Sigmoid colon (tissue), 7 donors: ENCODE measurements around the gene DCAF8L1. TPM values are rescaled to one million over a fixed set of nuclear protein-coding genes. Genes with fewer than 3 reads are reported as not detected.
"Not testable (repeated sequence)": the region's sequence is repeated elsewhere in the genome, so short reads cannot be mapped to it uniquely, and the experiment has no call there.

Source experiments
- DNase-seq: peaks from one replicate; pipeline ENCODE4 v3.0.0-alpha.2; 2019
- H3K27ac ChIP-seq, 4 donors: fragments of 200-600 bp; sonication (generic); one replicate each; pipeline ENCODE4 v1.5.1; 2016 to 2019; ENCODE audit warnings: mild to moderate bottlenecking in 1 of 4
- H3K27me3 ChIP-seq, 3 donors: fragments of 200-600 bp; sonication (generic); one replicate each; pipeline ENCODE4 v1.5.1; 2019; ENCODE audit warnings: mild to moderate bottlenecking in 1 of 3
- H3K36me3 ChIP-seq, 4 donors: fragments of 200-600 bp; sonication (generic); one replicate each; pipeline ENCODE4 v1.5.1; 2016 to 2019
- H3K4me1 ChIP-seq, 4 donors: fragments of 200-600 bp; sonication (generic); one replicate each; pipeline ENCODE4 v1.5.1; 2017 to 2019
- H3K4me3 ChIP-seq, 4 donors: fragments of 200-600 bp; sonication (generic); one replicate each; pipeline ENCODE4 v1.5.1; 2017 to 2019; ENCODE audit warnings: mild to moderate bottlenecking in 2 of 4, moderate library complexity in 1 of 4
- H3K9me3 ChIP-seq, 4 donors: fragments of 200-600 bp in 3 of 4; sonication (generic) in 3 of 4; one replicate each; pipeline versions ENCODE4 v1.5.1 to v1.6.1; 2013 to 2019
- EP300 ChIP-seq, 4 donors: sonication (generic); formaldehyde crosslinking; IDR thresholded peaks; one replicate each; pipeline ENCODE4 v1.6.1; 2017; ENCODE audit warnings: antibody characterized with exemption in 4 of 4
- POLR2A ChIP-seq, 2 donors: fragments of 450-650 bp; IDR thresholded peaks; one replicate each; pipeline ENCODE4 v1.6.1; 2016; ENCODE audit warnings: antibody characterized with exemption in 2 of 2, mild to moderate bottlenecking in 2 of 2, moderate library complexity in 2 of 2
- POLR2AphosphoS5 ChIP-seq, 4 donors: sonication (generic); formaldehyde crosslinking; IDR thresholded peaks; one replicate each; pipeline ENCODE4 v1.6.1; 2017; ENCODE audit warnings: antibody characterized with exemption in 4 of 4
- WGBS, 2 donors: extraction: QIAGEN DNeasy Blood & Tissue Kit; methylation state at CpG; one replicate each; pipeline ENCODE4 v1.1.7; 2013; 5-methylcytosine and 5-hydroxymethylcytosine counted together
- intact Hi-C: fragments of 100-400 bp; cut with DNase I; formaldehyde crosslinking; loops from one replicate; pipeline ENCODE4 v1.15.1; 2023
- polyA plus RNA-seq, 3 donors: library from polyadenylated mRNA; stranded (reverse); fragments of 200-250 nt; gene quantifications; one replicate each; pipeline ENCODE4 v1.2.3, GENCODE V29; 2013
- total RNA-seq, 4 donors: library from RNA; depleted of rRNA; stranded (reverse); fragments of >200 nt; gene quantifications; one replicate each; pipeline ENCODE4 v1.1.0, GENCODE V29; 2016
- TF ChIP-seq, protein P1 (sequence below), 4 experiments: fragments of 450-650 bp in 3 of 4; fragments of 200-600 bp in 1 of 4; IDR thresholded peaks; one replicate each; pipeline ENCODE4 v1.5.1; 2016 to 2019; ENCODE audit warnings: antibody characterized with exemption in 4 of 4, mild to moderate bottlenecking in 3 of 4, moderate library complexity in 2 of 4
- donor health status: healthy with polysubstance abuse.
- donor health status: Bipolar disorder and iron deficiency.
- donor health status: healthy.

Gene DCAF8L1
- total and polyA plus RNA-seq, 7 donors: not detected

DNA sequence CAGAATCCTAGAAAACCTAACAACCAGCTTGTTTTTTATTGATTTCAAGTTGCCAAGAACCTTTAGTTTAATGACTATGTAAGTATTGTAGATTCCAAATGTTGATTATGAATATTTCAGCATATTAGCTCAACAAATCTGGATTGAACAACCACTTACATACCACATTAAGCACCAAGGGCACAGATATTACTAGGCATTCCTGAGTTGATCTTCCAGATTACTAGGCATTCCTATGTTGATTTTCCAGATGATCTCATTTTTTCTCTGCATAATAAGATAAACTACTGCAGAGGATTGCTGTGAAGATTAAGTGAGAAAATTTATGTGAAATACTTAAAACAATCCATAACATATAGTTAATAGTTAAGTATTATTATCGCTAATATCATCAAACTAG lies 17.4 kb upstream of the DCAF8L1 start:
- no peak overlapping the region for H3K4me3 ChIP-seq
- DNase-seq: no peak
- H3K36me3 ChIP-seq: no peaks in the 10 kb centered on the region
- H3K9me3 ChIP-seq: no peaks in the 10 kb centered on the region
- no peaks in the 10 kb centered on the region for H3K4me1 ChIP-seq
- intact Hi-C loops: no loop called here
- H3K27me3 ChIP-seq: peaks cover 0 to 2% (median 0%) of the 10 kb centered on the region in 3 donors
- TF ChIP-seq POLR2AphosphoS5 (IDR thresholded peaks at IDR 0.05): no peak
- TF ChIP-seq, protein P1, sequence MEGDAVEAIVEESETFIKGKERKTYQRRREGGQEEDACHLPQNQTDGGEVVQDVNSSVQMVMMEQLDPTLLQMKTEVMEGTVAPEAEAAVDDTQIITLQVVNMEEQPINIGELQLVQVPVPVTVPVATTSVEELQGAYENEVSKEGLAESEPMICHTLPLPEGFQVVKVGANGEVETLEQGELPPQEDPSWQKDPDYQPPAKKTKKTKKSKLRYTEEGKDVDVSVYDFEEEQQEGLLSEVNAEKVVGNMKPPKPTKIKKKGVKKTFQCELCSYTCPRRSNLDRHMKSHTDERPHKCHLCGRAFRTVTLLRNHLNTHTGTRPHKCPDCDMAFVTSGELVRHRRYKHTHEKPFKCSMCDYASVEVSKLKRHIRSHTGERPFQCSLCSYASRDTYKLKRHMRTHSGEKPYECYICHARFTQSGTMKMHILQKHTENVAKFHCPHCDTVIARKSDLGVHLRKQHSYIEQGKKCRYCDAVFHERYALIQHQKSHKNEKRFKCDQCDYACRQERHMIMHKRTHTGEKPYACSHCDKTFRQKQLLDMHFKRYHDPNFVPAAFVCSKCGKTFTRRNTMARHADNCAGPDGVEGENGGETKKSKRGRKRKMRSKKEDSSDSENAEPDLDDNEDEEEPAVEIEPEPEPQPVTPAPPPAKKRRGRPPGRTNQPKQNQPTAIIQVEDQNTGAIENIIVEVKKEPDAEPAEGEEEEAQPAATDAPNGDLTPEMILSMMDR (IDR thresholded peaks at IDR 0.05): no peak
- TF ChIP-seq POLR2A (IDR thresholded peaks at IDR 0.05): no peak
- TF ChIP-seq EP300 (IDR thresholded peaks at IDR 0.05): no peak
- H3K27ac ChIP-seq: no peak overlapping the region
- 88 to 95% methylated on average over 1 of the region's 1 CpG for WGBS, 2 donors

DNA sequence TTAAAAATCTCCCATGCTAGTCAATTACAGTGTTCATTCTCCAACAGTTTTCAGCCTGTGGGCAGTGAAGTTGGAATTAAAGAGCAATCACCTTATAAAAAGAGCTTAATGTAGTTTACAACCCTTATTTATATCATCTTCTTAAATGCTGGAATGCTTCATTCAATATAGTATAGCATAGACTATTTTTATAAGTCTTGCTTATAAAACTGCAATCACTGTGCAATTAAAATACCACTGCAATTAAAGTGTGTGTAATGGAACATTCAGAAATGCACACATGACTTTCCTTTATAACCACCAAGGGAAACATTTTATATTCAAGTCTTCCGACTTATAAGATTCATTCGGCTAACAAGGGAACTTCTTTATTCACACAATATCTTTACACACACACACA lies 16.4 kb upstream of the DCAF8L1 start:
- WGBS, 2 donors: 14 to 53% methylated on average over 2 of the region's 2 CpGs
- no peaks in the 10 kb centered on the region for H3K4me1 ChIP-seq
- no peaks in the 10 kb centered on the region for H3K36me3 ChIP-seq
- no peaks in the 10 kb centered on the region for H3K9me3 ChIP-seq
- no peak overlapping the region for H3K4me3 ChIP-seq
- no peak overlapping the region for H3K27ac ChIP-seq
- peaks cover 0 to 2% (median 0%) of the 10 kb centered on the region in 3 donors for H3K27me3 ChIP-seq
- DNase-seq: no peak
- intact Hi-C loops: no loop called here
- no peak for TF ChIP-seq POLR2AphosphoS5 (IDR thresholded peaks at IDR 0.05)
- TF ChIP-seq POLR2A (IDR thresholded peaks at IDR 0.05): no peak

DNA sequence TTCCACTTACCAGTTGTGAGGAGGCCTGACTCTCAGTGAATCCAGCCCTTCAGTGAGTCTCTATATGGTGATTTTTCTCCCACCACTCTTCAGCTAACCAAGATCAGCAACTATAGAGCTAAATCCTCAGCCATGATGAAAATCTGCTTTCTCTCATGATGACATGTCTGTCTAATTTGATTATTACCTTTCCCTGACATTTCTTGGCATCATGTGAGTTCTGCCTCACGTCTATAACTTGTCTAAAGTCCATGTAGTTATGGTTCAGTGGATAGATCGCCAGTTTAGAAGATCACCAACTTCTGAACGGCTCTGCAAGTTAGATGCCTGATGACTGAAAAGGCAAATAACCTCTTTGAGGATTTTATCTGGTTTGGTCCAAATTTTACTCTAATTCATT lies 14.9 kb upstream of the DCAF8L1 start:
- H3K9me3 ChIP-seq: no peaks in the 10 kb centered on the region
- intact Hi-C loops: no loop called here
- peaks cover 0 to 2% (median 0%) of the 10 kb centered on the region in 3 donors for H3K27me3 ChIP-seq
- no peak overlapping the region for H3K27ac ChIP-seq
- no peaks in the 10 kb centered on the region for H3K36me3 ChIP-seq
- TF ChIP-seq EP300 (IDR thresholded peaks at IDR 0.05): no peak
- TF ChIP-seq, protein P1 (IDR thresholded peaks at IDR 0.05): no peak
- no peak for TF ChIP-seq POLR2AphosphoS5 (IDR thresholded peaks at IDR 0.05)
- TF ChIP-seq POLR2A (IDR thresholded peaks at IDR 0.05): no peak
- no peak overlapping the region for H3K4me3 ChIP-seq
- H3K4me1 ChIP-seq: no peaks in the 10 kb centered on the region
- DNase-seq: no peak
- 25 to 66% methylated on average over 3 of the region's 3 CpGs for whole genome bisulfite sequencing, 2 donors

DNA sequence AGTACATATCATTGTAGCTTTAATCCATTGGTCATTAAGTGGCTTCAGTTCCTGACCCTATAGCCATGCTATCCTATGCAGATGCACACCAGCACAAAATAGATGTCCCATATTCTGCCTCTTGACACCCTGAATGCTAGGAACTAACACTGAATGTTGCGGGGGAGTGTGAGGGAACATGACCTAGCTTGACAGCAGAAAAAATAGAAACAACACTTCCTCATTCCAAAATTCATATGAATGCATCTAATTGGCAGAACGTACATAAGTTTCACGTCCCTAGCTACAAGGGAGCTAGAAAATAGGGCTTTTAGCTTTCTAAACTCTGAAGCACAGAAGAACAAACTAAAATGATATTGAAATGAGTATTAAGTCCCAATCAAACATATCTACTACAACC lies 14.4 kb upstream of the DCAF8L1 start:
- TF ChIP-seq EP300 (IDR thresholded peaks at IDR 0.05) (no peak), POLR2AphosphoS5 (IDR thresholded peaks at IDR 0.05) (no peak), POLR2A (IDR thresholded peaks at IDR 0.05) (no peak)
- TF ChIP-seq, protein P1 (IDR thresholded peaks at IDR 0.05): no peak
- no peak overlapping the region for H3K4me3 ChIP-seq
- no peaks in the 10 kb centered on the region for H3K36me3 ChIP-seq

DNA sequence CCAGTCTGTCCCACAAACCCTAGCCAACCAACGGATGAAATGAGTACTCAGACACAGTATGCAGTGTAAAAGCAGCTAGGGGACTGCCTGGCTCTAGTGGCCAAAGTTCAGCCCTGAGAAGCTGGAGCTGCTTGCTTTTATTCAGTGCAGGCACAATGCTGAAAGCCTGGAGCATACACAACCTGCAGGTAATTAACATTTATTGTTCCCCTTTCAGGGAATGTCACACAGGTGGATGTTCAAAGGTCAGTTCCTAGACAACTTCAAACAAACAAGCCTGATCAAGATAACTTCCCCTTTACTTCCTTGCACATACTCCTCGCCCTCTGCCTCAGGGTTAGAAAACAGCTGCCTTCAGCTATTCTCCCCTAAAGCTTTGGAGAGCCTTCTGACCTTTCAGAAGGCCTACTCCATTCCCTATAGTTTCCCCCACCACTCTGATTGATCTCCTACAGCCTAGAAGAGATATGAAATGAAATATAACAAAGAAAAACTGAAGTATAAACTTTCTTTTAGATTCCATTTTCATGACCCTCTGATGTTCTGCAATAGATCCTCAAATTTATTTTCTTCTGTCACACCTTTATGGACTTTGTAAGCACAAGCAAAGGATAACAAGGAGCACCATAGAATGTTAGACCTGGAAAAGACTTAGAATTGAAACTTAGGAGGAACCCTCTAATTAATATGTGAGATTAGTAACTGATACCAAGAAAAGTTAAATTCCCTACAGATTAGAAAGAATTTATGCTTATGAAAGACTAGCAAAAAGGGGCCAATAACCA lies 6.8 kb upstream of the DCAF8L1 start:
- Histone ChIP-seq H3K27ac (no peak overlapping the region), H3K27me3 (no peaks in the 10 kb centered on the region), H3K9me3 (no peaks in the 10 kb centered on the region), H3K4me1 (no peaks in the 10 kb centered on the region), H3K36me3 (no peaks in the 10 kb centered on the region), H3K4me3 (no peak overlapping the region)
- WGBS, 2 donors: 15 to 54% methylated on average over 2 of the region's 2 CpGs
- intact Hi-C loops: no loop called here
- DNase-seq: no peak
- TF ChIP-seq, protein P1 (IDR thresholded peaks at IDR 0.05): no peak
- no peak for TF ChIP-seq POLR2AphosphoS5 (IDR thresholded peaks at IDR 0.05)
- no peak for TF ChIP-seq EP300 (IDR thresholded peaks at IDR 0.05)
- no peak for TF ChIP-seq POLR2A (IDR thresholded peaks at IDR 0.05)

More for the DNA sequence above, 14.4 kb upstream of the DCAF8L1 start:
- H3K4me1 ChIP-seq: no peaks in the 10 kb centered on the region
- 66 to 90% methylated on average over 3 of the region's 3 CpGs for WGBS, 2 donors
- no peak for DNase-seq
- no peaks in the 10 kb centered on the region for H3K9me3 ChIP-seq
- no peak overlapping the region for H3K27ac ChIP-seq
- H3K27me3 ChIP-seq: peaks cover 0 to 2% (median 0%) of the 10 kb centered on the region in 3 donors
- intact Hi-C loops: no loop called here

DNA sequence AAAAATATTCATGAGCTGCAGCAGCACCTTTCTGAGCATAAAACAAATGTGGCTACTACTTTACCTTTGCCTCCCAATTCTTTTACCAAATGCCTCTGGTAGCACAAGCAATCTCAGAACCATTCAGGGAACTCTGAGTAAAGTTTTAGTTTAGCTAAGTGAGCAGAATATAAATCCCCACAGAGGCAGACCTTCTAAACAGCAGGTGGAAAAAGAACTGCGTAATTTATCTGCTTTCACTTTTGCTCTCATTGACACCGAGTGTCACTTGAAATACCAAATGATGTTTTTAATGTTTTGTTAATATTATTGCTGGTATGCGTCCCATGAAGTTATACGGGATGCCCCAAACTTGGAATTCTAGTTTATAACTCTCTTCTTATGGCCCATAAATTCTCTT lies 4.3 kb downstream of the DCAF8L1 start:
- H3K27me3 ChIP-seq, H3K4me1 ChIP-seq, H3K27ac ChIP-seq, H3K9me3 ChIP-seq, H3K36me3 ChIP-seq, H3K4me3 ChIP-seq, intact Hi-C loops, DNase-seq: not testable (repeated sequence)
- WGBS, 2 donors: 25 to 68% methylated on average over 4 of the region's 4 CpGs
